Gastroesophageal sphincter (tissue), 4 donors: ENCODE measurements around the gene GRAMD4. TPM values are rescaled to one million over a fixed set of nuclear protein-coding genes. Genes with fewer than 3 reads are reported as not detected.

Experiments
- ATAC-seq: fragments of 150-250 bp; one replicate; pipeline ENCODE4 v1.9.1; 2016; ENCODE audit warnings: mild to moderate bottlenecking, moderate library complexity
- H3K27ac ChIP-seq, 4 donors: fragments of 200-600 bp; sonication (generic) in 3 of 4; 1 replicate in 3 of 4; 2 replicates in 1 of 4; pipeline ENCODE4 v1.5.1; 2016 to 2019
- H3K27me3 ChIP-seq: fragments of 200-600 bp; sonication (generic); one replicate; pipeline ENCODE4 v1.5.1; 2019
- H3K36me3 ChIP-seq, 2 donors: fragments of 200-600 bp; sonication (generic); one replicate each; pipeline ENCODE4 v1.5.1; 2019; ENCODE audit warnings: control low read depth in 1 of 2
- H3K4me1 ChIP-seq, 3 donors: fragments of 200-600 bp; sonication (generic); 1 replicate in 2 of 3; 2 replicates in 1 of 3; pipeline ENCODE4 v1.5.1; 2016 to 2019; ENCODE audit warnings: control low read depth in 2 of 3
- H3K4me3 ChIP-seq, 2 donors: fragments of 200-600 bp; sonication (generic); one replicate each; pipeline ENCODE4 v1.5.1; 2019; ENCODE audit warnings: mild to moderate bottlenecking in 1 of 2, moderate library complexity in 1 of 2
- H3K9me3 ChIP-seq, 3 donors: fragments of 200-600 bp; sonication (generic); one replicate each; pipeline ENCODE4 v1.5.1; 2017 to 2019; ENCODE audit warnings: control low read depth in 2 of 3
- EP300 ChIP-seq: sonication (generic); formaldehyde crosslinking; IDR thresholded peaks from one replicate; pipeline ENCODE4 v1.6.1; 2017; ENCODE audit warnings: antibody characterized with exemption, mild to moderate bottlenecking
- POLR2A ChIP-seq, 2 donors: fragments of 450-650 bp; IDR thresholded peaks; one replicate each; pipeline ENCODE4 v1.6.1; 2017; ENCODE audit warnings: antibody characterized with exemption in 2 of 2, mild to moderate bottlenecking in 2 of 2, moderate library complexity in 1 of 2
- POLR2AphosphoS5 ChIP-seq: sonication (generic); formaldehyde crosslinking; IDR thresholded peaks from one replicate; pipeline ENCODE4 v1.6.1; 2017; ENCODE audit warnings: antibody characterized with exemption
- WGBS, 2 donors: methylation state at CpG; one replicate each; pipeline ENCODE4 v1.1.5; 2018; ENCODE audit warnings: low coverage in 1 of 2; 5-methylcytosine and 5-hydroxymethylcytosine counted together
- total RNA-seq, 4 donors: library from RNA; depleted of rRNA; stranded (reverse); fragments of >200 nt; gene quantifications; one replicate each; pipeline ENCODE4 v1.1.0, GENCODE V29; 2016
- TF ChIP-seq, protein P1 (sequence below), 4 experiments: fragments of 200-600 bp in 2 of 4; fragments of 450-650 bp in 2 of 4; sonication (generic) in 1 of 4; IDR thresholded peaks; one replicate each; pipeline ENCODE4 v1.5.1; 2017 to 2019; ENCODE audit warnings: antibody characterized with exemption in 4 of 4, mild to moderate bottlenecking in 2 of 4, moderate library complexity in 2 of 4

GRAMD4 gene
- total RNA-seq, 4 donors from 2014 or later, result 10.8 to 53.3 (median 33.2) TPM

DNA sequence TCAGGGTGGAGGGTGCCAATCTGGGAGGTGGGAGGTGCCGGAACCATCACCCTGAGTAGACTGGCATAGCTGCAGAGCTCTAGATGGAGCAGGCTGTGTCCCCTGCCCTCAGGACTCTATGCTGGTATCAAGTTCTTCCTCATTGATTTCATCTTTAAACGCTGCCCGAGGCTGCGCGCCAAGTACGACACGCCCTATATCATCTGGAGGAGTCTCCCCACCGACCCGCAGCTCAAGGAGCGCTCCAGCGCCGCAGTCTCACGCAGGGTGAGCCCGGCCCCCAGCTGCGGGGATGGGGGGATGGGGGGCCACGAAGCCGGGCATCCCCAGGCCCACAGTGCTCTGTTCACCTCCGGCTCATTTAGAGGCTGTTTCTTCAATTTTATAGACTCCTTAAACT, 52.5 kb downstream of the GRAMD4 start:
- TF ChIP-seq POLR2AphosphoS5, result no peak
- TF ChIP-seq, protein P1, sequence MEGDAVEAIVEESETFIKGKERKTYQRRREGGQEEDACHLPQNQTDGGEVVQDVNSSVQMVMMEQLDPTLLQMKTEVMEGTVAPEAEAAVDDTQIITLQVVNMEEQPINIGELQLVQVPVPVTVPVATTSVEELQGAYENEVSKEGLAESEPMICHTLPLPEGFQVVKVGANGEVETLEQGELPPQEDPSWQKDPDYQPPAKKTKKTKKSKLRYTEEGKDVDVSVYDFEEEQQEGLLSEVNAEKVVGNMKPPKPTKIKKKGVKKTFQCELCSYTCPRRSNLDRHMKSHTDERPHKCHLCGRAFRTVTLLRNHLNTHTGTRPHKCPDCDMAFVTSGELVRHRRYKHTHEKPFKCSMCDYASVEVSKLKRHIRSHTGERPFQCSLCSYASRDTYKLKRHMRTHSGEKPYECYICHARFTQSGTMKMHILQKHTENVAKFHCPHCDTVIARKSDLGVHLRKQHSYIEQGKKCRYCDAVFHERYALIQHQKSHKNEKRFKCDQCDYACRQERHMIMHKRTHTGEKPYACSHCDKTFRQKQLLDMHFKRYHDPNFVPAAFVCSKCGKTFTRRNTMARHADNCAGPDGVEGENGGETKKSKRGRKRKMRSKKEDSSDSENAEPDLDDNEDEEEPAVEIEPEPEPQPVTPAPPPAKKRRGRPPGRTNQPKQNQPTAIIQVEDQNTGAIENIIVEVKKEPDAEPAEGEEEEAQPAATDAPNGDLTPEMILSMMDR (IDR thresholded peaks at IDR 0.05), result no peak
- TF ChIP-seq POLR2A (IDR thresholded peaks at IDR 0.05), result no peak
- no peak for TF ChIP-seq EP300
- Histone ChIP-seq H3K27me3 (no peaks in the 10 kb centered on the region), H3K9me3 (no peaks in the 10 kb centered on the region), H3K4me1 (peaks cover 0 to 5% (median 0%) of the 10 kb centered on the region in 3 donors), H3K36me3 (peaks cover 0 to 81% of the 10 kb centered on the region in 2 donors), H3K27ac (no peak overlapping the region), H3K4me3 (no peak overlapping the region)
- WGBS, 2 donors, result 59 to 60% methylated on average over 1 to 4 of the region's 18 CpGs
- ATAC-seq, result no peak

GRCh38 chr22:46673205-46673604, 53.0 kb downstream of the GRAMD4 start:
- TF ChIP-seq POLR2A (IDR thresholded peaks at IDR 0.05) (no peak), POLR2AphosphoS5 (no peak)
- TF ChIP-seq, protein P1 (IDR thresholded peaks at IDR 0.05), result no peak
- Histone ChIP-seq H3K4me3 (no peak overlapping the region), H3K4me1 (peaks cover 0 to 5% (median 0%) of the 10 kb centered on the region in 3 donors), H3K9me3 (no peaks in the 10 kb centered on the region), H3K27ac (no peak overlapping the region), H3K36me3 (peaks cover 0 to 81% of the 10 kb centered on the region in 2 donors), H3K27me3 (no peaks in the 10 kb centered on the region)
- WGBS, 2 donors, result 82% methylated on average over 7 of the region's 10 CpGs; no CpG with 5 or more reads in 1 of the 2 donors
- no peak for ATAC-seq

GRCh38 chr22:46673662-46674236, 53.6 kb downstream of the GRAMD4 start:
- TF ChIP-seq POLR2AphosphoS5, result no peak
- no peak for TF ChIP-seq EP300
- TF ChIP-seq, protein P1 (IDR thresholded peaks at IDR 0.05), result no peak
- TF ChIP-seq POLR2A (IDR thresholded peaks at IDR 0.05), result no peak
- Histone ChIP-seq H3K9me3 (no peaks in the 10 kb centered on the region), H3K4me1 (peaks cover 0 to 7% (median 0%) of the 10 kb centered on the region in 3 donors), H3K36me3 (peaks cover 0 to 77% of the 10 kb centered on the region in 2 donors), H3K4me3 (no peak overlapping the region), H3K27me3 (no peaks in the 10 kb centered on the region), H3K27ac (peak overlapping the region in 3 of 4 donors; percentile 24 to 65 (median 54))
- ATAC-seq, result no peak
- 90% methylated on average over 2 of the region's 32 CpGs; no CpG with 5 or more reads in 1 of the 2 donors for WGBS, 2 donors

DNA sequence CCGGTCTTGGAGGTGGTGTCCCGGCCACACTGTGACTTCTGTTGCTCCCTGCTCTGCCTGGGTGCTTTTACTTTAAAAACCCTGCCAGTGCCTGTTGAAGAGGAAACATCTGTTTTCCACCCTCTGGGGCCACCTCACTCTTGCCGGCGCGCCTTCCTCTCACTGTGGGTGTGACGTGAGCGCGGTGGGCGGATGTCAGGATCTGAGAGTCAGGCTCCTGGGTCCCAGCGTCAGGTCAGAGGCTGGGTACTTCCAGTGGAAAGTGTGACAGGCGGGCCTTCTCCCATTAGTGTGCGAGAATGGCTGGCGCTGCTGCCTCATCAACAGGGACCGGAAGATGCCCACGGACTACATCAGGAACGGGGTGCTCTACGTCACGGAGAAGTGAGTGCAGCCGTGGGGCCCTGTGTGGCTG, 54.2 kb downstream of the GRAMD4 start:
- Histone ChIP-seq H3K4me3 (no peak overlapping the region), H3K36me3 (peaks cover 0 to 71% of the 10 kb centered on the region in 2 donors), H3K4me1 (peaks cover 0 to 13% (median 6%) of the 10 kb centered on the region in 3 donors)

More for the DNA sequence above, 54.2 kb downstream of the GRAMD4 start:
- no peaks in the 10 kb centered on the region for H3K9me3 ChIP-seq
- WGBS, 2 donors, result 40% methylated on average over 1 of the region's 19 CpGs; no CpG with 5 or more reads in 1 of the 2 donors
- H3K27me3 ChIP-seq, result no peaks in the 10 kb centered on the region
- peak overlapping the region in 3 of 4 donors; percentile 24 to 65 (median 54) for H3K27ac ChIP-seq
- ATAC-seq, result peak; percentile 59
- TF ChIP-seq, protein P1 (IDR thresholded peaks at IDR 0.05), result no peak
- TF ChIP-seq EP300 (no peak), POLR2A (IDR thresholded peaks at IDR 0.05) (no peak), POLR2AphosphoS5 (no peak)
